HG03175 (cell line): Measurements from ENCODE around the gene NXPH1.
A peak's percentile ranks its signal among the peaks of the same experiment; 100 is the strongest.

Experiments
- ATAC-seq: cut with Tn5 transposase; IDR thresholded peaks from one replicate; pipeline ENCODE4 v1.9.1; 2021; ENCODE audit warnings: mild to moderate bottlenecking, moderate library complexity; ENCODE audit not compliant: unreplicated experiment

NXPH1 gene

GRCh38 chr7:8491544-8492489 is 58.4 kb downstream of the NXPH1 start:
- ATAC-seq = no peak

GRCh38 chr7:8499128-8499527 is 65.7 kb downstream of the NXPH1 start:
- ATAC-seq = no peak

- ATAC-seq = no peak
These were observed 66.9 kb downstream of the NXPH1 start for GRCh38 chr7:8500286-8500685.

- no peak for ATAC-seq
These were observed 74.2 kb downstream of the NXPH1 start for GRCh38 chr7:8507566-8507965.

GRCh38 chr7:8509621-8510020 is 76.2 kb downstream of the NXPH1 start:
- ATAC-seq = no peak

GRCh38 chr7:8511855-8512254 is 78.4 kb downstream of the NXPH1 start:
- ATAC-seq = no peak

- no peak for ATAC-seq
These were observed 81.5 kb downstream of the NXPH1 start for GRCh38 chr7:8514781-8515519.

- no peak for ATAC-seq
These were observed 82.3 kb downstream of the NXPH1 start for GRCh38 chr7:8515640-8516185.

- ATAC-seq = no peak
These were observed 83.6 kb downstream of the NXPH1 start for GRCh38 chr7:8516976-8517375.

- ATAC-seq = no peak
These were observed 94.9 kb downstream of the NXPH1 start for GRCh38 chr7:8528311-8528710.

GRCh38 chr7:8531991-8532515 is 98.6 kb downstream of the NXPH1 start:
- ATAC-seq = no peak

- peak; percentile 80 for ATAC-seq
These were observed 103.0 kb downstream of the NXPH1 start for GRCh38 chr7:8536431-8536830.

GRCh38 chr7:8549046-8549445 is 115.6 kb downstream of the NXPH1 start:
- no peak for ATAC-seq

GRCh38 chr7:8560501-8560900 is 127.1 kb downstream of the NXPH1 start:
- no peak for ATAC-seq

- no peak for ATAC-seq
These were observed 128.0 kb downstream of the NXPH1 start for GRCh38 chr7:8561449-8561848.

GRCh38 chr7:8564281-8564680 is 130.9 kb downstream of the NXPH1 start:
- no peak for ATAC-seq

- no peak for ATAC-seq
These were observed 132.6 kb downstream of the NXPH1 start for GRCh38 chr7:8566016-8566415.

GRCh38 chr7:8567626-8568025 is 134.2 kb downstream of the NXPH1 start:
- ATAC-seq = no peak

GRCh38 chr7:8579661-8580194 is 146.3 kb downstream of the NXPH1 start:
- no peak for ATAC-seq

GRCh38 chr7:8581842-8582241 is 148.4 kb downstream of the NXPH1 start:
- ATAC-seq = no peak

GRCh38 chr7:8582728-8583127 is 149.3 kb downstream of the NXPH1 start:
- no peak for ATAC-seq
